ENCODE data around the gene HHAT.
A peak's percentile ranks its signal among the peaks of the same experiment; 100 is the strongest.

Gene HHAT

GRCh38 chr1:210361665-210362064, 33.0 kb downstream of the HHAT start:
- no peak for DNase-seq

GRCh38 chr1:210362526-210362925, 33.8 kb downstream of the HHAT start:
- no peak for DNase-seq

- no peak for DNase-seq
Observed at GRCh38 chr1:210363119-210363518, 34.4 kb downstream of the HHAT start.

- DNase-seq: no peak
Observed at GRCh38 chr1:210364479-210364878, 35.8 kb downstream of the HHAT start.

- DNase-seq: no peak
Observed at GRCh38 chr1:210366767-210367166, 38.1 kb downstream of the HHAT start.

- no peak for DNase-seq
Observed at GRCh38 chr1:210367566-210367965, 38.9 kb downstream of the HHAT start.

- DNase-seq: no peak
Observed at GRCh38 chr1:210369425-210369824, 40.7 kb downstream of the HHAT start.

- no peak for DNase-seq
Observed at GRCh38 chr1:210371916-210372315, 43.2 kb downstream of the HHAT start.

GRCh38 chr1:210372491-210372890, 43.8 kb downstream of the HHAT start:
- no peak for DNase-seq

- peak; percentile 23 for DNase-seq
Observed at GRCh38 chr1:210372931-210373627, 44.4 kb downstream of the HHAT start.

GRCh38 chr1:210373628-210373877, 44.9 kb downstream of the HHAT start:
- no peak for DNase-seq

- DNase-seq: peak; percentile 85
Observed at GRCh38 chr1:210373878-210374599, 45.3 kb downstream of the HHAT start.

- no peak for DNase-seq
Observed at GRCh38 chr1:210374600-210374953, 45.9 kb downstream of the HHAT start.

- DNase-seq: no peak
Observed at GRCh38 chr1:210376836-210377372, 48.2 kb downstream of the HHAT start.

- no peak for DNase-seq
Observed at GRCh38 chr1:210377731-210378333, 49.1 kb downstream of the HHAT start.

GRCh38 chr1:210378736-210379135, 50.0 kb downstream of the HHAT start:
- no peak for DNase-seq

GRCh38 chr1:210381934-210382333, 53.2 kb downstream of the HHAT start:
- no peak for DNase-seq

GRCh38 chr1:210384625-210385024, 55.9 kb downstream of the HHAT start:
- DNase-seq: no peak

- DNase-seq: no peak
Observed at GRCh38 chr1:210385228-210385627, 56.5 kb downstream of the HHAT start.

- DNase-seq: no peak
Observed at GRCh38 chr1:210394281-210394821, 65.6 kb downstream of the HHAT start.

- no peak for DNase-seq
Observed at GRCh38 chr1:210396541-210396940, 67.8 kb downstream of the HHAT start.

- no peak for DNase-seq
Observed at GRCh38 chr1:210397252-210397651, 68.5 kb downstream of the HHAT start.

- no peak for DNase-seq
Observed at GRCh38 chr1:210397681-210398080, 69.0 kb downstream of the HHAT start.

GRCh38 chr1:210398466-210398865, 69.8 kb downstream of the HHAT start:
- no peak for DNase-seq

All from stimulated activated CD4-positive, alpha-beta T cell treated with anti-CD3 and anti-CD28 coated beads, Interleukin-15, amount 100 ng/mL, for 24 hours (primary cell).